Measurements from ENCODE around the gene SKIC8.
A peak's percentile ranks its signal among the peaks of the same experiment; 100 is the strongest.

SKIC8 gene

GRCh38 chr15:78263351-78263781 lies 36.0 kb downstream of the SKIC8 start:
- DNase-seq (ENCODE audit: low spot score), result peak; percentile 50
- TF ChIP-seq CTCF (IDR thresholded peaks at IDR 0.05; ENCODE audit: extremely low read depth, missing control alignments), result no peak

DNA sequence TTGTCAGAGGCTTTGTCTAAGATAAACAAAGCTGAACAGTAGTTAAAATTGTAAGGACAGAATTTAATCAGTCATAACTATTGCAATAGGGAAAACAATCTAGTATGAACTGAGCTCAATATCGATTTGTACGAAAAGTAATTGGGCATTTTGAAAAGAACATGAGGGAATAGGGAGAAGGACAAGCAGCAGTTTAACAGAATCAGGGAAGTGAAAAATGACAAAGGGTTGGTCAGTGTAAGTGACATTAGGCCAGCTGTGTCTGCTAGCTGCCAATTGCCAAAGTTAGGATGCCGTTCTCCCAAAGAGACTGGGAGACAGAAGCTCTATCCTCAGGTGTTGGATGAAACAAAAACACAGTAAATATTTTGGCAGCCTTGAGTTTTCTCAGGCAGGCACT lies 38.3 kb downstream of the SKIC8 start:
- TF ChIP-seq CTCF (IDR thresholded peaks at IDR 0.05; ENCODE audit: extremely low read depth, missing control alignments), result no peak
- no peak for DNase-seq (ENCODE audit: low spot score)

DNA sequence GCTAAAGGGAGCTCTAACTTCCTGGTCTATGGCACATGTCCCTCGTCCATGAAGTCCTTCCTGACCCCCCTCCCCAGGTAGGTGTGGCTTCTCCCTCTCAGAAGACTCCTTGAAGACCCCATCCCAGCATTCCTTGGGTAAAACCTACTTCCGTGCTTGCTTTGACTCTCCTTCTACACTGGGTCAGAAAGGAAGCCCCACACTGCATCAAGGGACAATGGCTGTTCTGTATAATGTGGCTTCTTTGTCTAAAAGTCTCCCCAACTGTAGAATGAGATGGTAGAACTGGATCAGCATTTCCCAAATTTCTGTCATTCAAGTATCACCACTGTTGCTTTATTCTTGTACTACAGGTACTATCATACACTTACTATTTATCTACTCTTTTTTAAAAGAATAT lies 38.9 kb downstream of the SKIC8 start:
- DNase-seq (ENCODE audit: low spot score), result no peak
- no peak for TF ChIP-seq CTCF (IDR thresholded peaks at IDR 0.05; ENCODE audit: extremely low read depth, missing control alignments)

GRCh38 chr15:78259232-78259631 lies 40.2 kb downstream of the SKIC8 start:
- TF ChIP-seq CTCF (IDR thresholded peaks at IDR 0.05; ENCODE audit: extremely low read depth, missing control alignments), result no peak
- no peak for DNase-seq (ENCODE audit: low spot score)

DNA sequence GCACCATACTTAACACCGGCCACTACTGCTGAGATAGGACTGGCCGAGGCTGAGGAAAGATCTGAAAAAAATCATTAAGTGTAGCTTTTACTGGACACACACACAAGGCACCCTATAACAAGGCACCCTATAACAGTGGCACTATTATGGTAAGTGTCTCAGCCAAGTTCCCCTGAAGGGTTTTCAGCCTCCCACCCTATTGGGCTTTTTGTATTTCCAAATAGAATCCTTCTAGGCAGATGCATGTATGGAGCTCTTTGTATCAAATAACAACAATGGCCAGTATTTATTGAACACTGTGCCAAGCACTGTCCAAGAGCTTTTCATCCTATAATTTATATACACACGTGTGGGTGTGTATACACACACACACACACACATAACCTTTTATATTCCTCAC lies 41.7 kb downstream of the SKIC8 start:
- TF ChIP-seq CTCF (IDR thresholded peaks at IDR 0.05; ENCODE audit: extremely low read depth, missing control alignments), result no peak
- no peak for DNase-seq (ENCODE audit: low spot score)

- DNase-seq (ENCODE audit: low spot score), result no peak
- no peak for TF ChIP-seq CTCF (IDR thresholded peaks at IDR 0.05; ENCODE audit: extremely low read depth, missing control alignments)
Observed at GRCh38 chr15:78256044-78256437, 43.4 kb downstream of the SKIC8 start.

GRCh38 chr15:78255421-78256043 lies 43.9 kb downstream of the SKIC8 start:
- no peak for TF ChIP-seq CTCF (IDR thresholded peaks at IDR 0.05; ENCODE audit: extremely low read depth, missing control alignments)
- no peak for DNase-seq (ENCODE audit: low spot score)
